Measurements from ENCODE around the gene PGAM5. TPM values are rescaled to one million over a fixed set of nuclear protein-coding genes. Genes with fewer than 3 reads are reported as not detected.

Gene PGAM5
- total RNA-seq, 1 experiment from 2014 or later = 135 TPM

DNA sequence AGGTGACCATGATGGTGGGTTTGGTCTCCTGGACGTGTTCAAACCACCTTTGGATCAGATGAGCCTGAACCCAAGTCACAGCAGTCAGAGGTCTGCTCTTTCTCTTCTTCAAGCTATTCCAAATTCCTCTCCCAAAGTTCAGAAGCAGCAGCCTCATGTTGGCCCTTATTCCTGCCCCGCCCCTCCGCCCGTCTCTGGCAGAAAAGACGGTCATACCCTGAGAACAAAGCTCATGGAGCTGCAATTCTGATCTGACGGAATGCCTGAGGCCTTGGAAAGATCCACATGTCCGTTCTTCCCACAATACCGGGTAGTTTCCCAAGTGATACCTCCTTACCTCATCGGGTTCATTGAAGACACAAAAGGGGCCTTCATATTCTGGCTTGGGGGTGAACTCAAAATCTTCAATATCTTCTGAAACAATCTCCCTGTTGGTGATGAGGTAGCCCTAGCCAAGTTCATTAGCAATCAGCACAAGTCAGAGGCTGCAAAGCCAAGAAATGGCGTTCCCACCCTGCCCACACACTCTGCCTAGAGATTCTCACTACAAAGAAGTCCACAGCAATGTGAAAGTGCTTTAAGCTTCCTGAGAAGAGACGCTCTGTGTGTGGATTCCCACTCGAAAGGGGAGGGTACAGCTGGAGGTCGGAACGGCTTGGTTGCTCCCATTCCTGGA lies 34.7 kb upstream of the PGAM5 start:
- H3K27ac ChIP-seq (ENCODE audit: low read length) = no peak overlapping the region
- H3K4me3 ChIP-seq (ENCODE audit: low read length) = no peak overlapping the region
- intact Hi-C loops (cut with micrococcal nuclease) = no loop called here
- no peak for TF ChIP-seq EZH2 (IDR thresholded peaks at IDR 0.05; ENCODE audit: low read length, unreplicated experiment)
- TF ChIP-seq EZH2phosphoT487 (IDR thresholded peaks at IDR 0.05; ENCODE audit: borderline replicate concordance, low read length) = no peak
- no peak for TF ChIP-seq CTCF (conservative IDR thresholded peaks at IDR 0.05; ENCODE audit: low read depth, low read length)
- peaks cover 54% of the 10 kb centered on the region for H3K36me3 ChIP-seq (ENCODE audit: low read depth, low read length)
- no peak overlapping the region for H3K9ac ChIP-seq (ENCODE audit: low read length)
- H3K9me3 ChIP-seq (ENCODE audit: low read length) = no peaks in the 10 kb centered on the region
- no peaks in the 10 kb centered on the region for H3K9me2 ChIP-seq (replicated peaks; ENCODE audit: low read length)
- no peaks in the 10 kb centered on the region for H3F3A ChIP-seq (ENCODE audit: low read length, unreplicated experiment)
- DNase-seq = no peak
- H4K20me1 ChIP-seq (ENCODE audit: low read length) = 0 out of 2 replicates have a peak, but pooled peaks cover 6% of the 10 kb centered on the region
- no peak for ATAC-seq
- ChIA-PET POLR2A (ENCODE audit: unreplicated experiment) (no interaction called here), CTCF (no interaction called here)
- H3K79me2 ChIP-seq (ENCODE audit: low read length) = peaks cover 11% of the 10 kb centered on the region
- H3K27me3 ChIP-seq (ENCODE audit: low read length) = no peaks in the 10 kb centered on the region
- no peak overlapping the region for H3K4me2 ChIP-seq (ENCODE audit: low read length)
- no peaks in the 10 kb centered on the region for H3K4me1 ChIP-seq (ENCODE audit: insufficient read depth, low read length)
- no peak overlapping the region for H2AFZ ChIP-seq (ENCODE audit: low read length)
- BruUV-seq (replicated peaks) = no TSS peak

DNA sequence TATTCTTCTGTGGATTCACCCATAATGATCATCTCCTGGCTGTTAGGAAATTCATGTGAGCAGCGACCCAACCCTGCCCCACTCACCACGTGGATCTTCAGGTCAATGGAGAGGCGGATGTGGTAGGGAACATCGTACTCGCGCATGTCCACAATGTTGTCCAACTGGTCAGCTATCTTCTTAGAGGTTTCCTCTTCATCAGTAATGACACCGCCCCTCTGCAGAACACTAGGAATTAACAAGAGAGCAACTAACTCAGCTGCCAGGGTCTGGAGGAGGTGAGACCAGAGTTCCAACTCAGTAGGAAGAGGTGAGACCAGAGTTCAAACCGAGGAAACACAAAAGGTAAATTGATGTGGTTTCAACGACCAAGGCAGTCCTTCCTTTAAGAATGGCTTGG lies 33.1 kb upstream of the PGAM5 start:
- H2AFZ ChIP-seq (ENCODE audit: low read length) = no peak overlapping the region
- DNase-seq (no peak), ATAC-seq (no peak)
- H3K4me2 ChIP-seq (ENCODE audit: low read length) = no peak overlapping the region
- H3K27me3 ChIP-seq (ENCODE audit: low read length) = no peaks in the 10 kb centered on the region
- H3K36me3 ChIP-seq (ENCODE audit: low read depth, low read length) = peaks cover 51% of the 10 kb centered on the region
- no TSS peak for BruUV-seq (replicated peaks)
- no peaks in the 10 kb centered on the region for H3K9me2 ChIP-seq (replicated peaks; ENCODE audit: low read length)
- intact Hi-C loops (cut with micrococcal nuclease) = no loop called here
- H3F3A ChIP-seq (ENCODE audit: low read length, unreplicated experiment) = no peaks in the 10 kb centered on the region
- CTCF ChIA-PET = no interaction called here
- no peak overlapping the region for H3K4me3 ChIP-seq (ENCODE audit: low read length)
- 0 out of 2 replicates have a peak, but pooled peaks cover 6% of the 10 kb centered on the region for H4K20me1 ChIP-seq (ENCODE audit: low read length)
- TF ChIP-seq EZH2 (IDR thresholded peaks at IDR 0.05; ENCODE audit: low read length, unreplicated experiment) (no peak), EZH2phosphoT487 (IDR thresholded peaks at IDR 0.05; ENCODE audit: borderline replicate concordance, low read length) (no peak), CTCF (conservative IDR thresholded peaks at IDR 0.05; ENCODE audit: low read depth, low read length) (no peak)
- no peak overlapping the region for H3K27ac ChIP-seq (ENCODE audit: low read length)
- POLR2A ChIA-PET (ENCODE audit: unreplicated experiment) = no interaction called here
- no peaks in the 10 kb centered on the region for H3K4me1 ChIP-seq (ENCODE audit: insufficient read depth, low read length)
- H3K9ac ChIP-seq (ENCODE audit: low read length) = no peak overlapping the region
- H3K79me2 ChIP-seq (ENCODE audit: low read length) = peaks cover 22% of the 10 kb centered on the region
- H3K9me3 ChIP-seq (ENCODE audit: low read length) = no peaks in the 10 kb centered on the region

DNA sequence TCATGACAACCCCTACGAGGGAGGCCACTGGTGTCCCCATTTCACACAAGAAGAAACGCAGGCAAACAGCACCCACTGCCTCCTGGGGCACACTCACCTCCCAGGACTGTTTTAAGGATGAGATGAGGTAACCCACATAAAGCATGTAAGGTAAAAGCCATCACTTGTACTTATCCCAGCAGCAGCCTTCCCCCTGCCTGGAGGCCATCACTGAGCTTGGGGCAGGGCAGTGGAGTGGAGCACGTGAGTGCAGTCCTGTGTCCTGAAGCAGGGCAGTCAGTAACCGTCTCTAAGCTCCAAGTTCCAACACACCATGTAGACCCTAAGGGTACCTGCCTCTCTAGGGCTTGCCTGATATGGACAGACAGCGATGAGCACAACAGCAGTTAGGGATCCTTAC lies 25.2 kb upstream of the PGAM5 start:
- peaks cover 50% of the 10 kb centered on the region for H3K79me2 ChIP-seq (ENCODE audit: low read length)
- H2AFZ ChIP-seq (ENCODE audit: low read length) = no peak overlapping the region
- ChIA-PET CTCF (no interaction called here), POLR2A (ENCODE audit: unreplicated experiment) (no interaction called here)
- H4K20me1 ChIP-seq (ENCODE audit: low read length) = peaks cover 16% of the 10 kb centered on the region; the same call in 1 of the 2 replicates
- TSS peak; percentile 79 for BruUV-seq (replicated peaks)
- H3K9me3 ChIP-seq (ENCODE audit: low read length) = no peaks in the 10 kb centered on the region
- H3K4me3 ChIP-seq (ENCODE audit: low read length) = peak overlapping the region; percentile 81; the same call in 1 of the 2 replicates
- H3K27me3 ChIP-seq (ENCODE audit: low read length) = no peaks in the 10 kb centered on the region
- peaks cover 16% of the 10 kb centered on the region for H3K4me1 ChIP-seq (ENCODE audit: insufficient read depth, low read length)
- H3F3A ChIP-seq (ENCODE audit: low read length, unreplicated experiment) = no peaks in the 10 kb centered on the region
- H3K9ac ChIP-seq (ENCODE audit: low read length) = no peak overlapping the region
- intact Hi-C loops (cut with micrococcal nuclease) = loop anchor here (5.0 kb wide), 1 partner anchor 77 kb away; the partner anchor contains the start of gene ANKLE2
- no peak for ATAC-seq
- peak overlapping the region; percentile 88; the same call in 1 of the 2 replicates for H3K4me2 ChIP-seq (ENCODE audit: low read length)
- no peak for DNase-seq
- H3K27ac ChIP-seq (ENCODE audit: low read length) = no peak overlapping the region
- H3K9me2 ChIP-seq (replicated peaks; ENCODE audit: low read length) = no peaks in the 10 kb centered on the region
- H3K36me3 ChIP-seq (ENCODE audit: low read depth, low read length) = peaks cover 9% of the 10 kb centered on the region; the same call in 1 of the 2 replicates
- TF ChIP-seq CTCF (conservative IDR thresholded peaks at IDR 0.05; ENCODE audit: low read depth, low read length) (no peak), EZH2 (IDR thresholded peaks at IDR 0.05; ENCODE audit: low read length, unreplicated experiment) (no peak), EZH2phosphoT487 (IDR thresholded peaks at IDR 0.05; ENCODE audit: borderline replicate concordance, low read length) (no peak)
